ENCODE measurements around the gene MICOS13. TPM values are rescaled to one million over a fixed set of nuclear protein-coding genes. Genes with fewer than 3 reads are reported as not detected.

MICOS13 gene
- total and polyA plus RNA-seq, 10 donors, result 15.7 to 89.5 (median 38.0) TPM

GRCh38 chr19:5651361-5651760 is 29.0 kb downstream of the MICOS13 start:
- no peaks in the 10 kb centered on the region for H3K9me3 ChIP-seq
- peaks cover 0 to 4% (median 0%) of the 10 kb centered on the region in 6 donors for H3K4me1 ChIP-seq
- no peak overlapping the region for H3K4me3 ChIP-seq
- H3K27me3 ChIP-seq (replicated peaks in 1 of 7), result no peaks in the 10 kb centered on the region
- 94 to 100% (median 95%) methylated on average over 5 of the region's 5 CpGs for WGBS, 5 donors
- TF ChIP-seq POLR2AphosphoS5 (IDR thresholded peaks at IDR 0.05) (peak in 1 of 3 donors; percentile 41), POLR2A (IDR thresholded peaks at IDR 0.05) (no peak)
- H3K36me3 ChIP-seq, result peaks cover 0 to 94% (median 92%) of the 10 kb centered on the region in 6 donors
- intact Hi-C loops (cut with DNase I; ENCODE audit: low total_unique reads), result no loop called here
- H3K27ac ChIP-seq, result no peak overlapping the region
- peak; percentile 41 for DNase-seq

DNA sequence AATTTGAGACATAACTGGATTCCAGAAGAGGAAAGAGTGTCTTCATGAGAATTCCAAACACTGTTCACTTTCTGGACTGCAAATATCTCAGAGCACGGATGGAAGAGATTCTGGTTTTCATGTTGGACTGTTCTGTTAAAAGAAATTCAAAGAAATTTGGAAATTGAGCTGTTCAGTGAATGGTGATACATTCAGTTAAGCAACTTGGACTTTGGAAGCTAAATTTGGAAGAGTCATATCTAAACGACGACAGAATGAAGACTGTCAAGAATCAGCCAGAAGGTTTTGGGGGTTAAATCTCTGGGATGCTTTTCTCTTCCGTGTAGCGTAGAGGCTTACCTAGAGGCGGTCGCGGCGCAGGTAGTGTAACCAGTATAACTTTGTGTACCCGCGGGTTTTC is 31.9 kb downstream of the MICOS13 start:
- Histone ChIP-seq H3K4me1 (peaks cover 0 to 17% (median 4%) of the 10 kb centered on the region in 6 donors), H3K9me3 (no peaks in the 10 kb centered on the region), H3K27me3 (replicated peaks in 1 of 7) (no peaks in the 10 kb centered on the region), H3K36me3 (peaks cover 0 to 94% (median 92%) of the 10 kb centered on the region in 6 donors), H3K4me3 (no peak overlapping the region), H3K27ac (no peak overlapping the region)
- no peak for DNase-seq
- intact Hi-C loops (cut with DNase I; ENCODE audit: low total_unique reads), result no loop called here
- TF ChIP-seq, protein P1, sequence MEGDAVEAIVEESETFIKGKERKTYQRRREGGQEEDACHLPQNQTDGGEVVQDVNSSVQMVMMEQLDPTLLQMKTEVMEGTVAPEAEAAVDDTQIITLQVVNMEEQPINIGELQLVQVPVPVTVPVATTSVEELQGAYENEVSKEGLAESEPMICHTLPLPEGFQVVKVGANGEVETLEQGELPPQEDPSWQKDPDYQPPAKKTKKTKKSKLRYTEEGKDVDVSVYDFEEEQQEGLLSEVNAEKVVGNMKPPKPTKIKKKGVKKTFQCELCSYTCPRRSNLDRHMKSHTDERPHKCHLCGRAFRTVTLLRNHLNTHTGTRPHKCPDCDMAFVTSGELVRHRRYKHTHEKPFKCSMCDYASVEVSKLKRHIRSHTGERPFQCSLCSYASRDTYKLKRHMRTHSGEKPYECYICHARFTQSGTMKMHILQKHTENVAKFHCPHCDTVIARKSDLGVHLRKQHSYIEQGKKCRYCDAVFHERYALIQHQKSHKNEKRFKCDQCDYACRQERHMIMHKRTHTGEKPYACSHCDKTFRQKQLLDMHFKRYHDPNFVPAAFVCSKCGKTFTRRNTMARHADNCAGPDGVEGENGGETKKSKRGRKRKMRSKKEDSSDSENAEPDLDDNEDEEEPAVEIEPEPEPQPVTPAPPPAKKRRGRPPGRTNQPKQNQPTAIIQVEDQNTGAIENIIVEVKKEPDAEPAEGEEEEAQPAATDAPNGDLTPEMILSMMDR (IDR thresholded peaks at IDR 0.05 in 8 of 11, conservative IDR thresholded peaks at IDR 0.05 in 3 of 11), result no peak
- TF ChIP-seq POLR2A (IDR thresholded peaks at IDR 0.05) (no peak), POLR2AphosphoS5 (IDR thresholded peaks at IDR 0.05) (no peak)
- WGBS, 5 donors, result 95 to 98% (median 97%) methylated on average over 9 to 11 of the region's 11 CpGs

- intact Hi-C loops (cut with DNase I; ENCODE audit: low total_unique reads), result no loop called here
- peak; percentile 12 for DNase-seq
- no peaks in the 10 kb centered on the region for H3K27me3 ChIP-seq (replicated peaks in 1 of 7)
- TF ChIP-seq POLR2AphosphoS5 (IDR thresholded peaks at IDR 0.05) (peak in 1 of 3 donors; percentile 1), POLR2A (IDR thresholded peaks at IDR 0.05) (no peak)
- TF ChIP-seq, protein P1 (IDR thresholded peaks at IDR 0.05 in 8 of 11, conservative IDR thresholded peaks at IDR 0.05 in 3 of 11), result no peak
- no peaks in the 10 kb centered on the region for H3K9me3 ChIP-seq
- 76 to 96% (median 88%) methylated on average over 4 of the region's 4 CpGs for WGBS, 5 donors
- peaks cover 0 to 35% (median 13%) of the 10 kb centered on the region in 6 donors for H3K4me1 ChIP-seq
- H3K36me3 ChIP-seq, result peaks cover 0 to 94% (median 89%) of the 10 kb centered on the region in 6 donors
- no peak overlapping the region for H3K27ac ChIP-seq
- no peak overlapping the region for H3K4me3 ChIP-seq
Observed at GRCh38 chr19:5646703-5647102, 33.6 kb downstream of the MICOS13 start.

GRCh38 chr19:5645409-5645808 is 34.9 kb downstream of the MICOS13 start:
- intact Hi-C loops (cut with DNase I; ENCODE audit: low total_unique reads), result no loop called here
- H3K27me3 ChIP-seq (replicated peaks in 1 of 7), result no peaks in the 10 kb centered on the region
- H3K4me3 ChIP-seq, result no peak overlapping the region
- peaks cover 0 to 48% (median 21%) of the 10 kb centered on the region in 6 donors for H3K4me1 ChIP-seq
- peak; percentile 25 for DNase-seq
- 92 to 96% (median 95%) methylated on average over 5 of the region's 5 CpGs for WGBS, 5 donors
- TF ChIP-seq, protein P1 (IDR thresholded peaks at IDR 0.05 in 8 of 11, conservative IDR thresholded peaks at IDR 0.05 in 3 of 11), result no peak
- TF ChIP-seq POLR2A (IDR thresholded peaks at IDR 0.05), result no peak
- no peak for TF ChIP-seq POLR2AphosphoS5 (IDR thresholded peaks at IDR 0.05)
- H3K36me3 ChIP-seq, result peaks cover 0 to 93% (median 83%) of the 10 kb centered on the region in 6 donors
- no peaks in the 10 kb centered on the region for H3K9me3 ChIP-seq
- no peak overlapping the region for H3K27ac ChIP-seq
